NCI-H1694 treated with DMSO at 0.1 percent for 48 hours (cell line): ENCODE measurements around the gene COLGALT1.
"Not testable (repeated sequence)": the region's sequence is repeated elsewhere in the genome, so short reads cannot be mapped to it uniquely, and the experiment has no call there.

ENCODE experiments used
- DNase-seq: peaks from one replicate; lab custom pipeline; 2025; lab: John Stamatoyannopoulos, UW

The COLGALT1 gene

DNA sequence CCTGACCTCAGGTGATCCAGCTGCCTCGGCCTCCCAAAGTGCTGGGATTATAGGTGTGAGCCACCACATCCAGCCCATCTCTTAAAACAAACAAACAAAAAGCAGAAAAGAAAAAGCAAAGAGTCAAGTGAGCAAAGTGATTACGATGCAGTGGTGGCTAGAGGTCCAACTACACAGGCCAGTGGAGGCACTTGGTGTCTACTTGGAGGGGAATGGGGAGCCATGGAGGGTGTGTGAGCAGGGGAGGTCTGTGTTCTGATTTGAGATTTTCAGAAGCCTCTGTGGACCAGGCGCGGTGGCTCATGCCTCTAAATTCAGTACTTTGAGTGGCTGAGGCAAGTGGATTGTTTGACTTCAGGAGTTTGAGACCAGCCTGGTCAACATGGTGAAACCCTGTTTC is 6.6 kb downstream of the COLGALT1 start:
- DNase-seq = no peak

DNA sequence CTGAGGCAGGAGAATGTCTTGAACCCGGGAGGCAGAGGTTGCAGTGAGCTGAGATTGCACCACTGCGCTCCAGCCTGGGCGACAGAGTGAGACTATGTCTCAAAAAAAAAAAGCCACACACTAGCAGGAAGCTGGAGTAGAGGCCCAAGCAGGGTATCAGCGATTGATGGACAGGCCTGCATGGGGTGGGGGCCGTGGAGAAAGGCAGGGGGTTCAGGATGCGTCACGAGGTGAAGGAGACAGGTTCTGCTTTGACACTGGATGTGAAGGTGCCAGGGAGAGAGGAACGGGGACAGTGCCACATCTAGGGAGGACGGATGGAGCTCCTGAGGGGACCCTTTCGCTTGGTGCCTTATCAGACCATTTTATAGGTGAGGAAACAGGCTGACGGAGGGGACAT is 7.1 kb downstream of the COLGALT1 start:
- DNase-seq = no peak

DNA sequence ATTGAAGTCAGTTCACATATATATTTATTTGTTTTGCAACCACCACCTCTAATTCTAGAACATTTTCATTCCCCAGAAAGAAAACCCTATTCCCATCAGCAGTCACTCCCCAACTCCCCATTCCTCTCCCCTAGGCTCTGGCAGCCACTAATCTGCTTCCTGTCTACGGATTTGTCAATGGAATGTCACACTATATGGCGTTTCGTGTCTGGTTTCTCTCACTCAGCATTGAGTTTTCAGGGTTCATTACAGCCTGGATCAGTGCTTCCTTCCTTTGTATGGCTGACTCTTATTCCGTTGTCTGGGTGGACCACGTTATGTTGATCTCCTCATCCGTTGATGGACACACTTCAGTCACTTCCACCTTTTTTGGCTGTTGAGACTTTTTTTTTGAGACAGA is 9.3 kb downstream of the COLGALT1 start:
- no peak for DNase-seq

DNA sequence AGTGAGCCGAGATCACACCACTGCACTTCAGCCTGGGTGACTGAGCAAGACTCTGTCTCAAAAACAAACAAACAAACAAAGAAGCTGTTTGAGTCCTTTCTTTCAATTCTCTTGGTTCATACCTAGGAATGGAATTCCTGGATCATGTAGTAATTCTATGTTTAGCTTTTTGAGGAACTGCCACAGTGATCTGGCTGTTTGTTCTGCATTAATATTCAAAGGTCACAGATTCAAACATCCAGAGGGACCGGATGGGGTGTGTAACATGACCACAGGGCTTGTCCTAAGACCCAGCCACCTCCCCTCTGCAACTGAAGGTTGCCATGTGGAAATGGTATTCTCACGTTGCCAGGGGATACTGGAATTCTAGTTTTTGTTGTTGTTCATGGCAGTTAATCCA is 10.2 kb downstream of the COLGALT1 start:
- no peak for DNase-seq

DNA sequence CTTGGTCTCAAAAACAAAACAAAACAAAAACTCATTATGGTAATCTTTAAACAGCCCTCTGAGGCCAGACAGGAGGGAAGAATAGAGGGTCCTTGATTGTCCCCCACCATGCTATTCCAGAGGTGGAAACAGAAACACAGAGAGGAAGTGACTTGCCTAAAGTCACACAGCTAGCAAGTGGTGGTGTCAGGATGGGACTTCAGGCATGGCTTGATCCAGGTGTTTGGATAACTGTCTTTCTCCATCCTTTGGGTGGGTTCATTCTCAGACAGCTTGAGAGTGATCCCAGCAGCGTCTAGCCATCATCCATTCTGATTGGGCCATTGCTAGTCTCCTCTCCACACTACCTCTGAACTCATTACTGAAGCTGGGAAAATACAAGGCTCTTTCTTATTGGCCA is 12.5 kb downstream of the COLGALT1 start:
- no peak for DNase-seq

DNA sequence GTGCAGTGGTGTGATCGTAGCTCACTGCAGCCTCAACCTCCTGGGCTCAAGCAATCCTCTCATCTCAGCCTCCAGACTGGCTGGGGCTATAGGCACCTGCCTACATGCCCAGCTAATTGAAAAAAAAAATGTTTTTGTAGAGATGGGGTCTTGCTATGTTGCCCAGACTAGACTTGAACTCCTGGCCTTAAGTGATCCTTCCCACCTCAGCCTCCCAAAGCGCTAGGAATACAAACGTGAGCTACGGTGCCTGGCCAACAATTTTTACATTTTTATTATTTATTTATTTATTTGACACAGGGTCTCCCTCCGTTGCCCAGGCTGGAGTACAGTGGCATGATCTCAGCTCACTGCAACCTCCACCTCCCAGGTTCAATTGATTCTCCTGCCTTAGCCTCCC is 14.8 kb downstream of the COLGALT1 start:
- not testable (repeated sequence) for DNase-seq

DNA sequence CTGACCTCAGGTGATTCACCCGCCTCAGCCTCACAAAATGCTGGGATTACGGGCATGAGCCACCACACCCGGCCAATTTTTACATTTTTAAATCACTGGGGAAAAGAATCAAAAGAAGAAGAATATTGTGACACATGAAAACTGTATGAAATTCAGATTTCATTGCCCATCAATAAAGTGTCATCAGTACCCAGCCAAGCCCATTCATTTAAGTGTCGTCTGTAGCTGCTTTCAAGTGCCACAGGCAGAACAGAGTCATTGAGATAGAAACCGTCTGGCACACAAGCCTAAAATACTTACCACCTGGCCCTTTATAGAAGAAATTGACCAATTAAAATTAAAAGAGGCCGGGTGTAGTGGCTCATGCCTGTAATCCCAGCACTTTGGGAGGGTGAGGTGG is 15.3 kb downstream of the COLGALT1 start:
- DNase-seq = no peak

DNA sequence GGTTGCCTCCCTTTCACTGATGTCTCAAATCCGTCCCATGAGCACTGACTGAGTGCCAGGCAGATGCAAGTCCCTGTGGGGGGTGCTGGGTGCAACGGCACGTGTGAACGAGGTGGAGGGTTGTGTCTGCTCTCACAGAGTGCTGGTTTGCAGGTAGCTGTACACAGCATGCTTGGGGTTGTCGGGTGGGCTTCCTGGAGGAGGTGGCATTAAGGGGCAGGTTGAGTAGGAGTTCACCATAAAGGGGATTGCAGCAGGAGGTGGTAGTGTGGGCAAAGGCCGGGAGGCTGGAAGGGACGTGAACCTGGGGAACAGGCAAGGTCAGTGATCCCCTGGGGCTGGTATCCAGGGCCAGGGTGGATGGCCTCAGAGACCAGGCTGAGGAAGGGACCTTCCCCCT is 17.2 kb downstream of the COLGALT1 start:
- DNase-seq = no peak

DNA sequence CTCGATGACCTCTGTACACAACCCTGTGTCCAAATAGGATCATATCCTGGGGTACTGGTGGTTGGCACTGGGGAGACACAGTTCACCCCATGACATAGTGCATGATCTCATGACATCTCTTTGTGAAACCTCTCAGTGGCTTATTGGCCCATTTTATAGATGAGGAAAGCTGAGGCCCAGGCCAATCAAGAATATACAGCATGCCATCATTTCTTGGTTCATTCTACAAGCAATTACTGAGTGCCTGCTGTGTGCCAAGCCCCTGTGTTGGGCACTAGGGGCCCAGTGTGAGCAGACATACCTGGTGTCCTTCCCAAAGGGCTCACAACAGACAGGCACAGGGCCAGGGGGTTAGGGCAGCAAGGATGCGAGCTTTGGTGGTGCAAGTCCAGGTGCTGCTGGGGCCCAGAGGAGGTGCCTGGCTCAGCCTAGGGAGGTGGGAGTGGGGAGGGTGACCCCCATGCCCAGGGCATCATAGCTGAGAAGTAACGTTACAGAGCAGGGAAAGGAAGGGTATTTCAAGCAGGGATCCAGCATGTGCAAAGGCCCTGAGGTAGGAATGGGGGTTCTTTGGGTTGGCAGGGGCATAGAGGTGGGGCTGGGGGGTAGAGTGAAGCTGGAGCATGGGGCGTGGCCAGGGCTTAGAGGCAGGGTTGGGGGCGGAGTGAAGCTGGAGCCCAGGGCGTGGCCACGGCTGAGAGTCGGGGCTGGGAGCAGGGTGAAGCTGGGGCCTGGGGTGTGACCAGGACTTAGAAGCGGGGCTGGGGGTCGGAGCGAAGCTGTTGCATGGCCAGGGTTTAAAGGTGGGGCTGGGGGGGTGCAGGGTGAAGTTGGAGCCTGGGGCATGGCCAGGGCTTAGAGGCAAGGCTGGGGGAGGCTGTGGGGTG is 20.7 kb downstream of the COLGALT1 start:
- DNase-seq = no peak

DNA sequence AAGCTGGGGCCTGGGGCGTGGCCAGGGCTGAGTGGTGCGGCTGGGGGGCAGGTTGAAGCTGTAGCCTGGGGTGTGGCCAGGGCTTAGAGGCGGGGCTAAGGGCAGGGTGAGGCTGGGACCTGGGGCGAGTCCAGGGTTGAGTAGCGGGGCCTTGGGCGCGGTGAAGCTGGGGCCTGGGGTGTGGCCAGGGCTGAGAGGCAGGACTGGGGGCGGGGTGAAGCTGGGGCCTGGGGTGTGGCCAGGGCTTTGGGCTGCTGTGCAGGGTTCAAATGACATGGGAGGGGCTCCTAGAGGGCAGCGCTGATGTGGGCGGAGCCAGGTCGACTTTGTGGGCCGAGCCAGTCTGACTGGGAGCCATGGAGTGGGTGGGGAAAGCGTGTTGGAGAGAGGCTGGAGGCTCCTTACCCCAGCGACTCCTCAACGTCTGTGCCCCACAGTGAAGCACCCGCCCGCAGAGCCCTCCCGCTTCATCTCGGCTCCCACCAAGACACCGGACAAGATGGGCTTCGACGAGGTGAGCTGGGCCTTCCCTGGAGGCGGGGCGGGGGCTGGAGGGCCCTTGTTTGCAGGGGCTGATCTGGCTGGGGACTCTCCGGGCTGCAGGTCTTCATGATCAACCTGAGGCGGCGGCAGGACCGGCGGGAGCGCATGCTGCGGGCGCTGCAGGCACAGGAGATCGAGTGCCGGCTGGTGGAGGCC is 21.5 kb downstream of the COLGALT1 start:
- no peak for DNase-seq

DNA sequence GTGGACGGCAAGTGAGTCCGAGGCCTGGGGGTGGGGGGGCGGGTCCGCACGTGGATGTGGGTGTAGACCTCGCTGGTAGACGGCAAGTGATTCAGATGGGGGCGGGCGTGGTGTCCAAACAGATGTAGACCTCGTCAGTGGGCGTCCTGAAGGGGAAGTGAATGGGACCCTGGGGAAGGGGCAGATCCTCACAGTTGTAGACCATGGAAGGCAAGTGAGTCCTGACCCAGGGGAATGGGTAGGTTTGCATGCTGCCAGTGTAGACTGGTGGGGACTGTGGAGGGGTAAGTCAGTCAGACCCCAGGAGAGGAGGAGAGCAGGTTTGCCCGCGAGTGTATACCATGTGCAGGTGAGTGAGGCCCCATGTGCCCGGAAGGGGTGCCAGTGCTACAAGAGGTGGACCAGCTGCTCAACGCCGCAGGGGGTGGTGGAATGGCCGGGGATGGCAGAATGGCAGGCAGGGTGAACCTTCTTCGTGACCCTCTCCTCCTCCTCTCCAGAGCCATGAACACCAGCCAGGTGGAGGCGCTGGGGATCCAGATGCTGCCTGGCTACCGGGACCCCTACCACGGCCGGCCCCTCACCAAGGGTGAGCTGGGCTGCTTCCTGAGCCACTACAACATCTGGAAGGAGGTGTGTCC is 22.1 kb downstream of the COLGALT1 start:
- no peak for DNase-seq

DNA sequence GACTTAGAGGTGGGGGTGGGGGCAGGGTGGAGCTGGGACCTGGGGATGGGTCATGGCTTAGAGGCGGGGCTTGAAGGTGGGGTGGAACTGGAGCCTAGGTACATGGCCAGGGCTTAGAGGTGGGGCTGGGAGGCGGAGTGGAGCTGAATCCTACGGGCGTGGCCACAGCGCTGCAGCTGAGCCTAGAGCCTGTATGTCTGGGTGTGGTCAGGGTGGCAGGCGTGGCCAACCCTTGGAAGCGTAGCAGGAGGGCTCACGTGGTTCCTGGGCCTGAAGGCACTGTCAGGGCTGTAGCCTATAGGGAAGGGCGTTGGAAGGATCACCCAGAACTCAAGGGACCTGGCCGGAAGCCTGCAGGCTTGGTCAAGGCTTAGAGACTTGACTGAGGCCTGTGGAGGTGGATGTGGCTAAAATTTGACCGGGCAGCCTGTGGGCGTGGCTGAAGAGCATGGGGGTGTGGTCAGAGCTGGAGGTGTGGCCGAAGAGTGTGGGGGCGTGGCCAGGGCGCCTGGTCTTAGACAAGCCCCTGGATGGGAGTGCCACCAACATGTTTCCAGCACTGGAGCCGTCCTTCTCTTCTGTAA is 24.3 kb downstream of the COLGALT1 start:
- DNase-seq = no peak

DNA sequence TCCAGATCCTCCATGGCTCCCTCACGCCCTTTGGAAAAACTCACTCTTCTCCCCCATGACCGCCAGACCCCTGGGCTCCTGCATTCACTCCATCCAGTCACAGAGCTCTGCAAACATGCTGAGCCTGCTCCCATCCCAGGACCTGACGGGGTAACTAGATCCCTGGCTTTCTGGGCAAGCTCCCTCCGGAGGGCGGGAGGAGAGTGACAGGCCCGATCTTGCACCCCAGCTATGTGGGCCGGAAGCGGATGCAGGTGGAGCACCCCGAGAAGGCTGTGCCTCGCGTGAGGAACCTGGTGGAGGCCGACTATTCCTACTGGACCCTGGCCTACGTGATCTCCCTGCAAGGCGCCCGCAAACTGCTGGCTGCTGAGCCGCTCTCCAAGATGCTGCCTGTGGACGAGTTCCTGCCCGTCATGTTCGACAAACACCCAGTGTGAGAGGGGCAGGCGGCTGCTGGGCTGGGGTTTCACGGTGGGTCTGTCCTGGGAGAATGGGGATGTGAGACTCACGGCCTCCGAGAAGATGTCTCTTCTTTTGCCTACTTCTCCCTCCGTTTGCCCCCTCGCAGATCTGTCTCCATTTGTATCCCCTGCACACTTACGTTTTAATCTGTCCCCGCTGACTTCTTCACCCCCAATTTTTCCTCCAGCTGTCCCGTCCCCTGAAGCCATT is 25.2 kb downstream of the COLGALT1 start:
- no peak for DNase-seq

DNA sequence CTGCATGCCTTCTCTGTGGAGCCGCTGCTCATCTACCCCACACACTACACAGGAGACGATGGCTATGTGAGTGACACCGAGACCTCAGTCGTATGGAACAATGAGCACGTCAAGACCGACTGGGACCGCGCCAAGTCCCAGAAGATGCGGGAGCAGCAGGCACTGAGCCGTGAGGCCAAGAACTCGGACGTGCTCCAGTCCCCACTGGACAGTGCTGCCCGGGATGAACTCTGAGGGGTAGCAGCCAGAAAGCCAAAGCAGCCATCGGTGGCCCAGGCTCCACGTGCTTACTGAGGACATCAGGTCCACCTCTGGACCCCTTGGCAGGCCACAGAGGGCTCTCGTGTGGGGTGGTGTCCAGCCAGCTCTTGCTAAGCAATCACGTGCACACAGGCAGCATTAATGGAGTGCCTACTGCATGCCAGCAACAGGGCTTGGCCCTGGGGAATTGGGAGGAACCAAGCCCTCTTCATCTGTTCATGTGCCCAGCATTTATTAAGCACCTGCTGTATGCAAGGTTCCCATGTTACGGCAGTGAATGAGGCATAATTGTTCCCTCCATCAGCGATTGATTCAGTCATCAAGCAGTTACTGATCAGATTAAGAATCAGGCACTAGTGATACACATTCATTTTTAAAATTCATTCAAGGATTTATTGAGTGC is 25.9 kb downstream of the COLGALT1 start:
- no peak for DNase-seq

DNA sequence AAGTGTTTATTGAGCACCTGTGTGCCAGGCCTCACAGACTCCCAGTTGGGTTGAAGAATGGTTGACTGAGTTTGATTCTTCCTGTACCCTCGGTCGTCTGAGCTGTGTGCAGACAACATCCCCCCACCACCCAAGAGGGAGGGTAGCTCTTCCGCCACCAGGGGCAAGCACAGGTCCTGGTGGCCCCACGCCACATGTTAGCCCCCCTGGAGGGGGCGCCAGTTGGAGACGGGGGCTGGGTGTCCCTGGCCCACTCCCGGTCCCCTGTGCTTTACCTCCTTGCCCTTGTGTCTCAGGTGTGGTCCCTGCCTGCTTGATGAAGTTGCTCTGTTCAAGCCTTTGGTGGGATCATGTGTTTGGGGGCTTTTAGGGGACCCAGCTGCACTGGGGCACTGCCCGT is 27.2 kb downstream of the COLGALT1 start:
- DNase-seq = no peak

DNA sequence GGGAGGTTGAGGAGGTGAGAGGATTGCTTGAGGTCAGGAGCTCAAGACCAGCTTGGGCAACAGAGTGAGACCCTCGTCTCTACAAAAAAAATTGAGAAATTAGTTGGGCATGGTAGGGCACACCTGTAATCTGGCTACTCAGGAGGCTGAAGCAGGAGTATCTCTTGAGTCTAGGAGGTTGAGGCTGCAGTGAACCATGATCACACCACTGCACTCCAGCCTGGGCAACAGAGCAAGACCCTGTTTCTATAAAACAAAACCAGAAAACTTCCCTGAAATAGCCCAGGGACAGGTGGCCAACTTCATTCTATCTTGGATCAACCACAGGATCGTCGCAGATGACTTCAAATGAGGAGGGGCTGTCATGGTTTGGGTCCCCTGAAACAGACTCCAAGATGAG is 28.7 kb downstream of the COLGALT1 start:
- DNase-seq = no peak

DNA sequence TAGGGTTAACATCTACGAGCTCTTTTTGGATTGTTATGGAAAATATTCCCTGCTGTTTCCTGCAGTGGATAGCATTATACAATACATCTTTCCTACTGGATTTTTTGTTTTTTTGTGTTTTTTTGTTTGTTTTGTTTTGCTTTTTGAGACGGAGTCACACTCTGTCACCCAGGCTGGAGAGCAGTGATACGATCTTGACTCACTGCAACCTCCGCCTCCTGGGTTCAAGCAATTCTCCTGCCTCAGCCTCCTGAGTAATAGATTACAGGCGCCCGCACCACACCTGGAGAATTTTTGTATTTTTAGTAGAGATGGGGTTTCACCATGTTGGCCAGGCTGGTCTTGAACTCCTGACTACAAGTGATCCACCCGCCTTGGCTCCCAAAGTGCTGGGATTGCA is 29.9 kb downstream of the COLGALT1 start:
- DNase-seq = not testable (repeated sequence)

DNA sequence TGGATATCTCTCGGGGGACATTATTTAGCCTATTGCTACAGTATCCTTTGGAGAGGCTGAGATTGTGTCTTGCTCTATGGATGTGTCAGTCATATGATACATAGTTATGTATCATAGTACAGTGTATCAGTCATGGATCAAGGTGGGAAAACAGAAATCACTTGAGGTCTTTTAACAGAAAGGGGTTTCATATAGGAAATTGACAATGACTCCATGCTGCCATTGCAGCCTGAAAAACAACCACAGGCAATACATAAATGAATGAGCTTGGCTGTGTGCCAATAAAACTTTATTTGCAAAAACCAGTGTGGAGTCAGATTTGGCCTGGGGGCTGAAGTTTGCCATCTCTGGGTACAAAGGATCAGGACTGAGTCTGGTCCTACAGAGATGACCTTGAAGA is 35.4 kb downstream of the COLGALT1 start:
- no peak for DNase-seq

DNA sequence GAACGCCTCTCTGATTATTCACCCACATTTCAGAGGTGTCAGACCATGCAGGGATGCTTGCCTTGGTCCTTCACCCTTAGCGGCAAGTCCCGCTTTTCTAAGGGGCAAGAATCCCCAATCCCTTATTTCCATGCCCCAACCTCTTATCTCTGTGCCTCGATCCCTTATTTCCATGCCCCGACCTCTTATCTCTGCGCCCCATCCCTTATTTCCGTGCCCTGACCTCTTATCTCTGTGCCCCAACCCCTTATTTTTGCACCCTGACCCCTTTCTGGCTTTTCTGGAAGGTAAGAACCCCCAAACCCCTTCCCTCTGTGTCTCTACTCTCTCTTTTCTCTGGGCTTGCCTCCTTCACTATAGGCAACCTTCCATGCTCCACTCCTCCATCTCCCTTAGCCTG is 38.8 kb downstream of the COLGALT1 start:
- not testable (repeated sequence) for DNase-seq

DNA sequence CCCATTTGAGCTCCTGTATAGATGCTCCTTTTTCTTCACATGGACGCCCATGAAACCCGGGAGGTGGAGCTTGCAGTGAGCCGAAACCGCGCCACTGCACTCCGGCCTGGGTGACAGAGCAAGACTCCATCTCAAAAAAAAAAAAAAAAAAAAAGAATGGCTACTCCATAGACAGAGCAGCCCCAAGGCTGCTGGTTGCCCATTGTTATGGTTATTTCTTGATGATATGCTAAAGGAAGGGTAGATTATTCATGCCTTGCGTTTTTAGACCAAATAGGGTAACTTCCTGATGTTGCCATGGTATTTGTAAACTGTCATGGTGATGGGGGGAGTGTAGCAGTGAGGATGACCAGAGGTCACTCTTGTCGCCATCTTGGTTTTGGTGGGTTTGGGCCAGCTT is 42.6 kb downstream of the COLGALT1 start:
- not testable (repeated sequence) for DNase-seq

DNA sequence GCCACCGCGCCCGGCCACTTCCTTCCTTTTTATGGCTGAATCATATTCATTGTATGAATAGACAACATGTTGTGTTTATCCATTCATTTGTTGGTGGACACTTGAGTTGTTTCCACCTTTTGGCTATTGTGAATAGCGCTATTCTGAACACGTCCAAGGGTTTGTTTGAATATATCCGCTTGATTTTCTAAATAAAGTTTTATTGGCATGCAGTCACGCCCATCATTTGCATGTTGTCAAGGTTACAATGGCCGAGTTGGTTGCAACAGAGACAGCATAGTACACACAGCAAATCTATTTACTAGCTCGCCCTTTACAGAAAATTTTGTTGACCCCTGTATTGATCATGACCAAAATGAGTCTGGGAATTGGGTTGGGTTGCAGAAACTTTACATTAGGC is 43.5 kb downstream of the COLGALT1 start:
- DNase-seq = no peak

DNA sequence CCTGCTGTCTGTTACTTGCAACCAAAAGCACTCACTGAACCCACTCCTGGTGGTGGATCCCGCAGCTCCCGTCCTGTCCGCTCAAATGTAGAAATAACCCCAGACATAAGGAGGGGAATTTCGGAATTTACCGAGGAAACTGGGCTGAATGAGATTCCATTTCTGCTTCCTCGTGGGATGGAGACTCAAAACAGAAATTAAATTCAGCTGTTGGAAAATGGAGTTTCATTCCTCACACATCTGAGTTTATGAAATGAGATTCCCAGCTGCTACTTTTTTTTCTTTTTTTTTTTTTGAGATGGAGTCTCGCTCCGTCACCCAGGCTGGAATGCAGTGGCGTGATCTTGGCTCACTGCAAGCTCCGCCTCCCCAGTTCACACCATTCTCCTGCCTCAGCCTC is 44.3 kb downstream of the COLGALT1 start:
- DNase-seq = no peak
